Measurements from ENCODE around the gene TLCD1.
A peak's percentile ranks its signal among the peaks of the same experiment; 100 is the strongest.

DNA sequence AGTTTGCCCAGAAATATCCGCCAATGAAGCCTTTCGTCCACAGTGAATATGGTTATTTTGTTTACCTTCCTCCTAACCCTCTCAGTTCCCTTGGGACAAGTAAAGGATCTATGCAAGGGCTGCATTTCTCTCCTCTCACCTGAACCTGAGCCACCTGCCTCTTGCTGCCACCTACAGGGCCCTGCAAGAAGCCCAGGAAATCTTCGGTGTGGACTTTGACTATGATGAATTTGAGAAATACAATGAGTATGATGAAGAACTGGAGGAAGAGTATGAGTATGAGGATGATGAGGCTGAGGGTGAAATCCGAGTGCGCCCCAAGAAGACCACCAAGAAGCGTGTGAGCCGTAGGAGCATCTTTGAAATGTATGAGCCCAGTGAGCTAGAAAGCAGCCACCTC, 50.1 kb downstream of the TLCD1 start:
- TF ChIP-seq, protein P1, sequence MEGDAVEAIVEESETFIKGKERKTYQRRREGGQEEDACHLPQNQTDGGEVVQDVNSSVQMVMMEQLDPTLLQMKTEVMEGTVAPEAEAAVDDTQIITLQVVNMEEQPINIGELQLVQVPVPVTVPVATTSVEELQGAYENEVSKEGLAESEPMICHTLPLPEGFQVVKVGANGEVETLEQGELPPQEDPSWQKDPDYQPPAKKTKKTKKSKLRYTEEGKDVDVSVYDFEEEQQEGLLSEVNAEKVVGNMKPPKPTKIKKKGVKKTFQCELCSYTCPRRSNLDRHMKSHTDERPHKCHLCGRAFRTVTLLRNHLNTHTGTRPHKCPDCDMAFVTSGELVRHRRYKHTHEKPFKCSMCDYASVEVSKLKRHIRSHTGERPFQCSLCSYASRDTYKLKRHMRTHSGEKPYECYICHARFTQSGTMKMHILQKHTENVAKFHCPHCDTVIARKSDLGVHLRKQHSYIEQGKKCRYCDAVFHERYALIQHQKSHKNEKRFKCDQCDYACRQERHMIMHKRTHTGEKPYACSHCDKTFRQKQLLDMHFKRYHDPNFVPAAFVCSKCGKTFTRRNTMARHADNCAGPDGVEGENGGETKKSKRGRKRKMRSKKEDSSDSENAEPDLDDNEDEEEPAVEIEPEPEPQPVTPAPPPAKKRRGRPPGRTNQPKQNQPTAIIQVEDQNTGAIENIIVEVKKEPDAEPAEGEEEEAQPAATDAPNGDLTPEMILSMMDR (conservative IDR thresholded peaks at IDR 0.05; ENCODE audit: low read depth in 2 of 2): peak; percentile 47 to 53; a peak in 3 of 4 replicates
- no peak for TF ChIP-seq EZH2phosphoT487 (IDR thresholded peaks at IDR 0.05; ENCODE audit: unreplicated experiment)
- TF ChIP-seq POLR2AphosphoS5 (IDR thresholded peaks at IDR 0.05; ENCODE audit: low read depth): no peak

Measured in GM23338 (cell line).